Endothelial cell of umbilical vein (primary cell): ENCODE data around the gene ANKRD33B.

Experiments
- EZH2 ChIP-seq: IDR thresholded peaks from 2 replicates; pipeline ENCODE4 v1.6.1; 2012; ENCODE audit warnings: borderline replicate concordance, low read depth, mild to moderate bottlenecking, moderate library complexity, low read length, inconsistent platforms; ENCODE audit not compliant: severe bottlenecking
- GATA2 ChIP-seq: IDR thresholded peaks from 2 replicates; pipeline ENCODE4 v1.7.0; 2011; ENCODE audit warnings: low read depth, mild to moderate bottlenecking, moderate library complexity, mixed read lengths, low read length; ENCODE audit not compliant: insufficient read length, insufficient read depth
- MYC ChIP-seq: IDR thresholded peaks from one replicate; pipeline ENCODE4 v1.6.1; 2011; ENCODE audit warnings: mild to moderate bottlenecking, low read depth, low read length
- POLR2A ChIP-seq: IDR thresholded peaks from 2 replicates; pipeline ENCODE4 v1.6.1; 2012; ENCODE audit warnings: low read depth, mild to moderate bottlenecking, control low read depth, low read length
- POLR2AphosphoS5 ChIP-seq: IDR thresholded peaks from 2 replicates; pipeline ENCODE4 v1.6.1; 2012; ENCODE audit warnings: low read depth, mild to moderate bottlenecking, control low read depth, low read length, moderate library complexity; ENCODE audit not compliant: insufficient read depth
- TF ChIP-seq, protein P1 (sequence below), 2 donors: IDR thresholded peaks; 1 replicate in 1 of 2; 2 replicates in 1 of 2; pipeline ENCODE4 v1.5.1; 2011; ENCODE audit warnings: low read length in 2 of 2, mild to moderate bottlenecking in 2 of 2, moderate library complexity in 2 of 2, control low read depth in 1 of 2, inconsistent platforms in 1 of 2, low read depth in 1 of 2; ENCODE audit not compliant: insufficient read depth in 1 of 2; ENCODE audit errors: extremely low read depth in 1 of 2

GRCh38 chr5:10647640-10648039, 83.8 kb downstream of the ANKRD33B start:
- TF ChIP-seq, protein P1, sequence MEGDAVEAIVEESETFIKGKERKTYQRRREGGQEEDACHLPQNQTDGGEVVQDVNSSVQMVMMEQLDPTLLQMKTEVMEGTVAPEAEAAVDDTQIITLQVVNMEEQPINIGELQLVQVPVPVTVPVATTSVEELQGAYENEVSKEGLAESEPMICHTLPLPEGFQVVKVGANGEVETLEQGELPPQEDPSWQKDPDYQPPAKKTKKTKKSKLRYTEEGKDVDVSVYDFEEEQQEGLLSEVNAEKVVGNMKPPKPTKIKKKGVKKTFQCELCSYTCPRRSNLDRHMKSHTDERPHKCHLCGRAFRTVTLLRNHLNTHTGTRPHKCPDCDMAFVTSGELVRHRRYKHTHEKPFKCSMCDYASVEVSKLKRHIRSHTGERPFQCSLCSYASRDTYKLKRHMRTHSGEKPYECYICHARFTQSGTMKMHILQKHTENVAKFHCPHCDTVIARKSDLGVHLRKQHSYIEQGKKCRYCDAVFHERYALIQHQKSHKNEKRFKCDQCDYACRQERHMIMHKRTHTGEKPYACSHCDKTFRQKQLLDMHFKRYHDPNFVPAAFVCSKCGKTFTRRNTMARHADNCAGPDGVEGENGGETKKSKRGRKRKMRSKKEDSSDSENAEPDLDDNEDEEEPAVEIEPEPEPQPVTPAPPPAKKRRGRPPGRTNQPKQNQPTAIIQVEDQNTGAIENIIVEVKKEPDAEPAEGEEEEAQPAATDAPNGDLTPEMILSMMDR (IDR thresholded peaks at IDR 0.05; ENCODE audit: extremely low read depth in 1 of 2, insufficient read depth in 1 of 2, low read depth in 1 of 2, low read length in 2 of 2), result no peak
- TF ChIP-seq EZH2 (no peak), GATA2 (no peak), MYC (no peak), POLR2A (no peak), POLR2AphosphoS5 (no peak)
